ENCODE results near the gene CAMTA1. TPM values are rescaled to one million over a fixed set of nuclear protein-coding genes. Genes with fewer than 3 reads are reported as not detected.

The CAMTA1 gene
- total RNA-seq, 2 experiments from 2014 or later, result 43.9 to 73.3 TPM

DNA sequence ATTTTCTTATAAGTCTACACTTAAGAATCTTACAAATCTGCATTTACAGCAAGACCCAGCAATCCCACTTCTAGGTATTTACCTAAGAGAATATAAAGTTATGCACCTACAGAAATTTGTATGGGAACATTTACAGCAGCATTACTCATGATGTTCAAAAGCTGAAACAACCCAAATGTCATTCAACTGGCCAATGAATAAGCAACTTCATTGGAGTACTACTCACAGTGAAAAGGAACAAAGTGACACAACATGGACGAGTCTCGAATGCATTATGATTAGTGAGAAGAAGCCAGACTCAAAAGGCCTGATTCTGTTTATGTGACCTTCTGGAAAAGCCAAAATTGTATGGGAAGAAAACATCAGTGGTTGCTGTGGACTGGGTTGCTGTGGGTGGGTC lies 116.9 kb downstream of the CAMTA1 start:
- Histone ChIP-seq H3K36me3 (ENCODE audit: insufficient read depth, low read length) (no peaks in the 10 kb centered on the region), H3K4me2 (ENCODE audit: low read length) (no peak overlapping the region), H3K4me1 (ENCODE audit: insufficient read depth, low read length, poor library complexity, severe bottlenecking) (no peaks in the 10 kb centered on the region), H3K27ac (ENCODE audit: low read depth, low read length, poor library complexity, severe bottlenecking) (no peak overlapping the region), H3K9me3 (ENCODE audit: low read length) (no peaks in the 10 kb centered on the region), H2AFZ (ENCODE audit: low read length) (no peak overlapping the region), H4K20me1 (ENCODE audit: insufficient read depth, low read length) (no peaks in the 10 kb centered on the region), H3K4me3 (ENCODE audit: low read depth, low read length, poor library complexity, severe bottlenecking) (no peak overlapping the region), H3K9me2 (ENCODE audit: insufficient read depth, low read length) (no peaks in the 10 kb centered on the region), H3K79me2 (ENCODE audit: insufficient read depth, low read depth, low read length) (no peaks in the 10 kb centered on the region)
- BruUV-seq (replicated peaks), result no TSS peak
- intact Hi-C loops (cut with micrococcal nuclease; ENCODE audit: unreplicated experiment), result no loop called here
- CTCF ChIA-PET (ENCODE audit: unreplicated experiment), result no interaction called here
- no peak for DNase-seq (ENCODE audit: low spot score)
- POLR2A ChIA-PET, result no interaction called here
- TF ChIP-seq, protein P1, sequence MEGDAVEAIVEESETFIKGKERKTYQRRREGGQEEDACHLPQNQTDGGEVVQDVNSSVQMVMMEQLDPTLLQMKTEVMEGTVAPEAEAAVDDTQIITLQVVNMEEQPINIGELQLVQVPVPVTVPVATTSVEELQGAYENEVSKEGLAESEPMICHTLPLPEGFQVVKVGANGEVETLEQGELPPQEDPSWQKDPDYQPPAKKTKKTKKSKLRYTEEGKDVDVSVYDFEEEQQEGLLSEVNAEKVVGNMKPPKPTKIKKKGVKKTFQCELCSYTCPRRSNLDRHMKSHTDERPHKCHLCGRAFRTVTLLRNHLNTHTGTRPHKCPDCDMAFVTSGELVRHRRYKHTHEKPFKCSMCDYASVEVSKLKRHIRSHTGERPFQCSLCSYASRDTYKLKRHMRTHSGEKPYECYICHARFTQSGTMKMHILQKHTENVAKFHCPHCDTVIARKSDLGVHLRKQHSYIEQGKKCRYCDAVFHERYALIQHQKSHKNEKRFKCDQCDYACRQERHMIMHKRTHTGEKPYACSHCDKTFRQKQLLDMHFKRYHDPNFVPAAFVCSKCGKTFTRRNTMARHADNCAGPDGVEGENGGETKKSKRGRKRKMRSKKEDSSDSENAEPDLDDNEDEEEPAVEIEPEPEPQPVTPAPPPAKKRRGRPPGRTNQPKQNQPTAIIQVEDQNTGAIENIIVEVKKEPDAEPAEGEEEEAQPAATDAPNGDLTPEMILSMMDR (conservative IDR thresholded peaks at IDR 0.05; ENCODE audit: low read length), result no peak
- TF ChIP-seq EZH2phosphoT487 (IDR thresholded peaks at IDR 0.05; ENCODE audit: borderline replicate concordance, low read depth, low read length), result no peak

DNA sequence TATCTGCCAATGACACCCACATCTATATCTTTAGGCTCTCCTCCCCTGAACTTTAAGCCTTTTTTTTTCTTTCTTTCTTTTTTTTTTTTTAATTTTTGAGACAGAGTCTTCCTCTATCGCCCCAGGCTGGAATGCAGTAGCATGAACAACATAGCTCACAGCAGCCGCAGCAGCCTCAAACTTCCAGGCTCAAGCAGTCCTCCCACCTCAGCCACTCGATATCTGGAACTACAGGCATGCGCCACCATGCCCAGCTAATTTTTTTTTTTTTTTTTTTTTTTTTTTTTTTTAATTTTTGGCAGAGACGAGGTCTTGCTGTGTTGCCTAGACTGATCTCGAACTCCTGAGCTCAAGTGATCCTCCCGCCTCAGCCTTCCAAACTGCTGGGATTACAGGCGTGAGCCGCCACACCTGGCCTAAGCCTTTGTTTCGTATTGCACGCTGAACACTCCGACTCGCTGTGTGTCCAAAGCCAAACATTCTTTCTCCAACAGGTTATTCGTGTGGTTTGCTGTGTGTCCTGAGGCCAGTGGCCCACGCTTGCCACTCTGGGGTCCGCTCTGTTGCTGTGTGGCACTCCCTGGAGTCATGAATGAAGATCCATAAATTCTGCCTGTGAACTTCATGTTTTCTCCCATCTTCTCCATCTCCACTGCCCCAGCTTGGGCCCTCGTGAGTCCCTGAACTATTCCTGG lies 119.4 kb downstream of the CAMTA1 start:
- Histone ChIP-seq H3K4me2 (ENCODE audit: low read length) (no peak overlapping the region), H2AFZ (ENCODE audit: low read length) (no peak overlapping the region), H3K9me2 (ENCODE audit: insufficient read depth, low read length) (no peaks in the 10 kb centered on the region), H3K36me3 (ENCODE audit: insufficient read depth, low read length) (no peaks in the 10 kb centered on the region), H4K20me1 (ENCODE audit: insufficient read depth, low read length) (no peaks in the 10 kb centered on the region), H3K4me1 (ENCODE audit: insufficient read depth, low read length, poor library complexity, severe bottlenecking) (no peaks in the 10 kb centered on the region), H3K9me3 (ENCODE audit: low read length) (no peaks in the 10 kb centered on the region), H3K79me2 (ENCODE audit: insufficient read depth, low read depth, low read length) (no peaks in the 10 kb centered on the region), H3K27ac (ENCODE audit: low read depth, low read length, poor library complexity, severe bottlenecking) (no peak overlapping the region), H3K4me3 (ENCODE audit: low read depth, low read length, poor library complexity, severe bottlenecking) (no peak overlapping the region)
- DNase-seq (ENCODE audit: low spot score), result no peak
- no TSS peak for BruUV-seq (replicated peaks)
- intact Hi-C loops (cut with micrococcal nuclease; ENCODE audit: unreplicated experiment), result no loop called here
- no peak for TF ChIP-seq EZH2phosphoT487 (IDR thresholded peaks at IDR 0.05; ENCODE audit: borderline replicate concordance, low read depth, low read length)
- TF ChIP-seq, protein P1 (conservative IDR thresholded peaks at IDR 0.05; ENCODE audit: low read length), result no peak
- POLR2A ChIA-PET, result interaction anchor here (0.6 to 0.7 kb wide), 2 partner anchors 13 to 182 kb away, joined by 3 read pairs; no protein-coding TSS in a partner anchor
- CTCF ChIA-PET (ENCODE audit: unreplicated experiment), result no interaction called here

DNA sequence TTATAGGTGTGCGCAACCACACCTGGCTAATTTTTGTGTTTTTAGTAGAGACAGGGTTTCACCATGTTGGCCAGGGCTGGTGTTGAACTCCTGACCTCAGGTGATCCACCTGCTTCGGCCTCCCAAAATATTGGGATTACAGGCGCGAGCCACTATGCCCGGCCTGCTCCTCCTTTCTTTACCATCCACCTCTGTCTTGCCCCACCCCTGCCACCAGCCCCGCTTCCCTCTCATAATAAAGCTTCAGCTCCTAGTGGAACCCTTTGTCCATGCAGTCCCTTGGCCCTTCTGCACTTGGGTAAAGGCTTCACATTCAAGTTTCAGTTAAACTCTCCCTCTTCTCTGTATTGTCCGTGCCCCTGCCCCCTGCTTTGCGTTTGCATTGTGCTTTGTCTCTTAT lies 120.1 kb downstream of the CAMTA1 start:
- Histone ChIP-seq H3K4me3 (ENCODE audit: low read depth, low read length, poor library complexity, severe bottlenecking) (no peak overlapping the region), H3K79me2 (ENCODE audit: insufficient read depth, low read depth, low read length) (no peaks in the 10 kb centered on the region), H3K4me2 (ENCODE audit: low read length) (no peak overlapping the region), H3K9me3 (ENCODE audit: low read length) (no peaks in the 10 kb centered on the region), H3K9me2 (ENCODE audit: insufficient read depth, low read length) (no peaks in the 10 kb centered on the region), H3K4me1 (ENCODE audit: insufficient read depth, low read length, poor library complexity, severe bottlenecking) (no peaks in the 10 kb centered on the region), H3K27ac (ENCODE audit: low read depth, low read length, poor library complexity, severe bottlenecking) (no peak overlapping the region), H2AFZ (ENCODE audit: low read length) (no peak overlapping the region), H3K36me3 (ENCODE audit: insufficient read depth, low read length) (no peaks in the 10 kb centered on the region), H4K20me1 (ENCODE audit: insufficient read depth, low read length) (no peaks in the 10 kb centered on the region)
- ChIA-PET POLR2A (interaction anchor here (0.7 kb wide), 1 partner anchor 183 kb away, joined by 3 read pairs; no protein-coding TSS in a partner anchor), CTCF (ENCODE audit: unreplicated experiment) (no interaction called here)
- no TSS peak for BruUV-seq (replicated peaks)
- no peak for TF ChIP-seq EZH2phosphoT487 (IDR thresholded peaks at IDR 0.05; ENCODE audit: borderline replicate concordance, low read depth, low read length)
- TF ChIP-seq, protein P1 (conservative IDR thresholded peaks at IDR 0.05; ENCODE audit: low read length), result no peak
- no peak for DNase-seq (ENCODE audit: low spot score)
- intact Hi-C loops (cut with micrococcal nuclease; ENCODE audit: unreplicated experiment), result no loop called here
